OCI-LY7 (cell line): ENCODE results near the gene THUMPD3.

Source experiments
- CTCF ChIP-seq: fragments of 200-600 bp; sonication (generic); conservative IDR thresholded peaks from 2 replicates; pipeline ENCODE4 v1.5.1; 2014; ENCODE audit warnings: mild to moderate bottlenecking, antibody characterized with exemption, low read length, moderate library complexity, mixed read lengths
- EZH2phosphoT487 ChIP-seq: fragments of 200-600 bp; sonication (generic); IDR thresholded peaks from 2 replicates; pipeline ENCODE4 v1.6.1; 2018; ENCODE audit warnings: low read depth, borderline replicate concordance, mild to moderate bottlenecking, mixed run types, antibody characterized with exemption, low read length, moderate library complexity, mixed read lengths

GRCh38 chr3:9399337-9399703, 36.5 kb downstream of the THUMPD3 start:
- TF ChIP-seq CTCF (no peak), EZH2phosphoT487 (no peak)
